A673 (cell line): ENCODE measurements around the gene NR1D1. TPM values are rescaled to one million over a fixed set of nuclear protein-coding genes. Genes with fewer than 3 reads are reported as not detected.

ENCODE experiments used
- BruUV-seq: library from RNA; stranded (reverse); fragments of 400-500 nt; replicated peaks from 2 replicates; lab custom pipeline; 2021; lab: Mats Ljungman, UMichigan
- CTCF ChIA-PET: fragments of 300-600 bp; sonication (Branson Sonifier 250); formaldehyde crosslinking; loops from one replicate; lab custom pipeline; 2022; ENCODE audit warnings: antibody characterized with exemption; lab: Charles Lee
- POLR2A ChIA-PET: fragments of 300-600 bp; sonication (Branson Sonifier 250); formaldehyde crosslinking; loops from one replicate; lab custom pipeline; 2022; ENCODE audit warnings: antibody characterized with exemption; ENCODE audit not compliant: low non-redundant PET; lab: Charles Lee
- DNase-seq: peaks from one replicate; pipeline ENCODE4 v3.0.0-alpha.2; 2015; ENCODE audit warnings: low spot score
- H3K27ac ChIP-seq: fragments of 200-600 bp; sonication (generic); 2 replicates; pipeline ENCODE4 v1.5.1; 2016; ENCODE audit warnings: mixed run types, low read depth, mild to moderate bottlenecking, mixed read lengths, antibody characterized with exemption, low read length; ENCODE audit not compliant: poor library complexity, severe bottlenecking
- H3K27me3 ChIP-seq: fragments of 200-600 bp; sonication (generic); replicated peaks from 2 replicates; pipeline ENCODE4 v1.6.1; 2017; ENCODE audit warnings: mixed run types, low read depth, mild to moderate bottlenecking, mixed read lengths, antibody characterized with exemption, low read length; ENCODE audit not compliant: insufficient read depth, poor library complexity
- H3K36me3 ChIP-seq: fragments of 200-600 bp; sonication (generic); 2 replicates; pipeline ENCODE4 v1.6.1; 2016; ENCODE audit warnings: mixed run types, mild to moderate bottlenecking, mixed read lengths, antibody characterized with exemption, low read length; ENCODE audit not compliant: insufficient read depth, poor library complexity, severe bottlenecking
- H3K4me1 ChIP-seq: fragments of 200-600 bp; sonication (generic); 2 replicates; pipeline ENCODE4 v1.6.1; 2017; ENCODE audit warnings: mixed run types, mild to moderate bottlenecking, mixed read lengths, antibody characterized with exemption, low read length; ENCODE audit not compliant: insufficient read depth, poor library complexity, severe bottlenecking
- H3K4me3 ChIP-seq: fragments of 200-600 bp; sonication (generic); 2 replicates; pipeline ENCODE4 v1.5.1; 2016; ENCODE audit warnings: low read depth, mixed run types, mild to moderate bottlenecking, mixed read lengths, low read length; ENCODE audit not compliant: poor library complexity, severe bottlenecking
- H3K9me3 ChIP-seq: fragments of 200-600 bp; sonication (generic); 2 replicates; pipeline ENCODE4 v1.6.1; 2016; ENCODE audit warnings: mixed run types, low read depth, mild to moderate bottlenecking, mixed read lengths, antibody characterized with exemption, low read length; ENCODE audit not compliant: poor library complexity, severe bottlenecking
- CTCF ChIP-seq: fragments of 300-800, 200-600 bp; sonication (generic); conservative IDR thresholded peaks from 2 replicates; pipeline ENCODE4 v1.5.1; 2017; ENCODE audit warnings: low read depth, mild to moderate bottlenecking, antibody characterized with exemption, low read length, moderate library complexity, mixed read lengths
- EZH2 ChIP-seq: fragments of 200-600 bp; sonication (generic); IDR thresholded peaks from 2 replicates; pipeline ENCODE4 v1.6.1; 2017; ENCODE audit warnings: borderline replicate concordance, low read depth, mild to moderate bottlenecking, mixed read lengths, antibody characterized with exemption, low read length; ENCODE audit not compliant: poor library complexity, severe bottlenecking
- intact Hi-C: fragments of 100-400 bp; cut with micrococcal nuclease; formaldehyde crosslinking; loops from one replicate; pipeline ENCODE4 v1.10.0; 2022; ENCODE audit not compliant: unreplicated experiment
- total RNA-seq: library from RNA; stranded (reverse); gene quantifications from 2 replicates; pipeline ENCODE4 v1.2.3, GENCODE V29; 2021

NR1D1 gene
- total RNA-seq, 1 experiment from 2014 or later = 2.6 TPM

GRCh38 chr17:40062329-40063186, 37.8 kb downstream of the NR1D1 start, which contains the start of gene THRA:
TSS of gene THRA (plus strand) at chr17:40062965. CDS start at chr17:40074489, 11,524 bp downstream.
- intact Hi-C loops = no loop called here

DNA sequence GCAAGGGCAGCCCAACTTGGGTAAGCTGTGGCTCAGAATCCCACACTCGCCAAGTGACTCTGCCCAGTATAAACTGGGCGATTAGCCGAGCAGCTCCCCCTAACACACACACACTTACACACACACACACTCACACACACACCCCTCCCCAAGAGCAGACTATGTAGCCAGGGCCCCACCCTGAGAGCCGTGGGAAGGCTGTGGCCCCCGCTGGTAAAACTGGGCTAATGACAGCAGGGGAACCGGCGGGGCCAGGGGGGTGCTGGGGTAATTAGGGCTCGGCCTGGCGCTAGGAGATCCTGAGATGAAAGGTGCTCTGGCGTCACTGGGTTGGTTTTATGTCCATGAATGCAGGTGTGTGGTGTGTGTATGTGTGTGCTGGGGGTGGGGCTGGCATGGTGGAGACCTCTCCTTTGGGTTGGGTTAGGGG, 38.8 kb downstream of the NR1D1 start:
- CTCF ChIA-PET = no interaction called here
- no peak for DNase-seq
- no peaks in the 10 kb centered on the region for H3K36me3 ChIP-seq
- peaks cover 9% of the 10 kb centered on the region for H3K4me1 ChIP-seq
- no peak overlapping the region for H3K27ac ChIP-seq
- no peaks in the 10 kb centered on the region for H3K9me3 ChIP-seq
- no TSS peak for BruUV-seq
- POLR2A ChIA-PET = no interaction called here
- intact Hi-C loops = no loop called here
- no peak overlapping the region for H3K4me3 ChIP-seq
- no peak for TF ChIP-seq CTCF
- TF ChIP-seq EZH2 = no peak
- H3K27me3 ChIP-seq = no peaks in the 10 kb centered on the region

More at GRCh38 chr17:40062329-40063186, 37.8 kb downstream of the NR1D1 start, which contains the start of gene THRA:
- ChIA-PET POLR2A (no interaction called here), CTCF (interaction anchor here (1.3 kb wide), 1 partner anchor 13 kb away, joined by 4 read pairs; no protein-coding TSS in a partner anchor)
- no TSS peak for BruUV-seq
- peak; percentile 51 for DNase-seq
- H3K27ac ChIP-seq = peak within 1 kb of the TSS; percentile 74
- no peaks in the 10 kb centered on the region for H3K36me3 ChIP-seq
- no peaks in the 10 kb centered on the region for H3K9me3 ChIP-seq
- H3K4me3 ChIP-seq = peak within 1 kb of the TSS; percentile 80
- TF ChIP-seq EZH2 (no peak), CTCF (no peak)
- H3K27me3 ChIP-seq = no peaks in the 10 kb centered on the region
- H3K4me1 ChIP-seq = peaks cover 9% of the 10 kb centered on the region

- BruUV-seq = no TSS peak
- POLR2A ChIA-PET = no interaction called here
- no peak for DNase-seq
- no peaks in the 10 kb centered on the region for H3K36me3 ChIP-seq
- no peaks in the 10 kb centered on the region for H3K9me3 ChIP-seq
- no peak overlapping the region for H3K4me3 ChIP-seq
- TF ChIP-seq EZH2 = no peak
- TF ChIP-seq CTCF = no peak
- H3K27me3 ChIP-seq = no peaks in the 10 kb centered on the region
- H3K27ac ChIP-seq = no peak overlapping the region
- intact Hi-C loops = no loop called here
- CTCF ChIA-PET = no interaction called here
- peaks cover 9% of the 10 kb centered on the region for H3K4me1 ChIP-seq
Measured at GRCh38 chr17:40060887-40061608, 39.3 kb downstream of the NR1D1 start.
